GM23338 (cell line): ENCODE measurements around the gene PARP2. TPM values are rescaled to one million over a fixed set of nuclear protein-coding genes. Genes with fewer than 3 reads are reported as not detected.

Source experiments
- ATAC-seq: fragments of 200-7000 bp; cut with Tn5 transposase; 3 replicates; pipeline ENCODE4 v1.9.1; 2020
- DNase-seq: peaks from one replicate; pipeline ENCODE4 v3.0.0-alpha.2; 2015; ENCODE audit warnings: low spot score
- H2AFZ ChIP-seq: fragments of 200-600 bp; sonication (generic); 2 replicates; pipeline ENCODE4 v1.8.0; 2016; ENCODE audit warnings: antibody characterized with exemption, mild to moderate bottlenecking, moderate library complexity
- H3F3A ChIP-seq: fragments of 200-600 bp; sonication (generic); replicated peaks from 2 replicates; pipeline ENCODE4 v1.8.0; 2017; ENCODE audit warnings: antibody characterized with exemption, mixed run types, low read depth
- H3K27ac ChIP-seq: fragments of 200-600 bp; sonication (generic); 2 replicates; pipeline ENCODE4 v1.6.1; 2016; ENCODE audit warnings: low read depth
- H3K27me3 ChIP-seq: fragments of 200-600 bp; sonication (generic); 2 replicates; pipeline ENCODE4 v1.8.0; 2016; ENCODE audit warnings: mild to moderate bottlenecking, mixed run types, moderate library complexity; ENCODE audit not compliant: insufficient read depth
- H3K36me3 ChIP-seq: fragments of 200-600 bp; sonication (generic); 2 replicates; pipeline ENCODE4 v1.8.0; 2016; ENCODE audit warnings: mild to moderate bottlenecking; ENCODE audit not compliant: insufficient read depth
- H3K4me1 ChIP-seq: fragments of 200-600 bp; sonication (generic); 2 replicates; pipeline ENCODE4 v1.8.0; 2016; ENCODE audit warnings: mild to moderate bottlenecking, moderate library complexity; ENCODE audit not compliant: insufficient read depth
- H3K4me2 ChIP-seq: fragments of 200-600 bp; sonication (generic); 2 replicates; pipeline ENCODE4 v1.7.1; 2017; ENCODE audit warnings: mixed run types
- H3K4me3 ChIP-seq: fragments of 200-600 bp; sonication (generic); 2 replicates; pipeline ENCODE4 v1.6.1; 2016; ENCODE audit warnings: mixed run types
- H3K79me2 ChIP-seq: fragments of 200-600 bp; sonication (generic); replicated peaks from 2 replicates; pipeline ENCODE4 v1.8.0; 2017; ENCODE audit warnings: mild to moderate bottlenecking; ENCODE audit not compliant: insufficient read depth
- H3K9me2 ChIP-seq: fragments of 200-600 bp; sonication (generic); 2 replicates; pipeline ENCODE4 v1.8.0; 2017; ENCODE audit not compliant: insufficient read depth
- H4K20me1 ChIP-seq: fragments of 200-600 bp; sonication (generic); replicated peaks from 2 replicates; pipeline ENCODE4 v1.8.0; 2017; ENCODE audit warnings: mild to moderate bottlenecking; ENCODE audit not compliant: insufficient read depth
- H3K27ac Mint-ChIP-seq: 2 replicates; pipeline ENCODE4 v1.8.0; 2020; ENCODE audit warnings: inconsistent platforms, mild to moderate bottlenecking, moderate library complexity, mixed read lengths
- H3K27me3 Mint-ChIP-seq: 3 replicates; pipeline ENCODE4 v1.8.0; 2022; ENCODE audit warnings: low read depth, mild to moderate bottlenecking, moderate library complexity, mixed read lengths, inconsistent platforms; ENCODE audit not compliant: insufficient read depth, poor library complexity
- H3K36me3 Mint-ChIP-seq: 3 replicates; pipeline ENCODE4 v1.8.0; 2021; ENCODE audit warnings: low read depth, mild to moderate bottlenecking, inconsistent platforms, moderate library complexity, mixed read lengths
- H3K4me1 Mint-ChIP-seq: 3 replicates; pipeline ENCODE4 v1.8.0; 2020; ENCODE audit warnings: mild to moderate bottlenecking, inconsistent platforms, mixed read lengths
- H3K4me3 Mint-ChIP-seq: 3 replicates; pipeline ENCODE4 v1.8.0; 2021; ENCODE audit warnings: moderate library complexity, mild to moderate bottlenecking, inconsistent platforms, mixed read lengths
- H3K9me3 Mint-ChIP-seq: 3 replicates; pipeline ENCODE4 v1.8.0; 2020; ENCODE audit warnings: moderate library complexity, mild to moderate bottlenecking, inconsistent platforms, mixed read lengths
- CREB1 ChIP-seq: fragments of 250-450 bp; sonication (Bioruptor Pico); IDR thresholded peaks from 2 replicates; pipeline ENCODE4 v1.5.0; 2020; ENCODE audit warnings: low read depth, mild to moderate bottlenecking, moderate library complexity
- EZH2 ChIP-seq: fragments of 200-600 bp; sonication (generic); IDR thresholded peaks from one replicate; pipeline ENCODE4 v1.8.0; 2017; ENCODE audit warnings: antibody characterized with exemption, mild to moderate bottlenecking, low read depth; ENCODE audit not compliant: unreplicated experiment
- EZH2phosphoT487 ChIP-seq: fragments of 200-600 bp; sonication (generic); IDR thresholded peaks from one replicate; pipeline ENCODE4 v1.8.1; 2018; ENCODE audit warnings: antibody characterized with exemption; ENCODE audit not compliant: unreplicated experiment
- JUNB ChIP-seq: IDR thresholded peaks from one replicate; pipeline ENCODE4 v1.6.1; 2016; ENCODE audit warnings: antibody characterized with exemption; ENCODE audit not compliant: unreplicated experiment
- NANOG ChIP-seq: IDR thresholded peaks from 2 replicates; pipeline ENCODE4 v1.6.1; 2016; ENCODE audit warnings: antibody characterized with exemption, borderline replicate concordance
- POLR2AphosphoS5 ChIP-seq: IDR thresholded peaks from 2 replicates; pipeline ENCODE4 v1.6.1; 2016; ENCODE audit warnings: antibody characterized with exemption, low read depth
- STAT1 ChIP-seq: IDR thresholded peaks from one replicate; pipeline ENCODE4 v1.6.1; 2016; ENCODE audit warnings: antibody characterized with exemption; ENCODE audit not compliant: unreplicated experiment
- ZNF114 ChIP-seq: fragments of 250-450 bp; sonication (Bioruptor Pico); IDR thresholded peaks from 2 replicates; pipeline ENCODE4 v1.5.0; 2020; ENCODE audit warnings: mild to moderate bottlenecking, moderate library complexity
- ZNF331 ChIP-seq: fragments of 250-450 bp; sonication (Bioruptor Pico); IDR thresholded peaks from 2 replicates; pipeline ENCODE4 v1.5.0; 2020; ENCODE audit warnings: low read depth, mild to moderate bottlenecking, moderate library complexity
- polyA plus RNA-seq: library from polyadenylated mRNA; unstranded; fragments of >200 nt; fragmentation: Nextera tagmentation; extraction: Ambion mirVana; gene quantifications from 2 replicates; pipeline ENCODE4 v1.2.1, GENCODE V29; 2016
- total RNA-seq: library from RNA; depleted of rRNA; stranded (reverse); fragments of >200 nt; shearing (Covaris generic); gene quantifications from 2 replicates; pipeline ENCODE4 v1.2.3, GENCODE V29; 2014
- TF ChIP-seq, protein P1 (sequence below): fragments of 250-450 bp; sonication (Bioruptor Pico); IDR thresholded peaks from 2 replicates; pipeline ENCODE4 v1.5.0; 2020; ENCODE audit warnings: mild to moderate bottlenecking, moderate library complexity
- TF ChIP-seq, protein P2 (sequence below): IDR thresholded peaks from 2 replicates; pipeline ENCODE4 v1.6.1; 2016; ENCODE audit warnings: antibody characterized with exemption
- TF ChIP-seq, protein P3 (sequence below), 2 experiments: fragments of 200-600 bp in 1 of 2; sonication (generic) in 1 of 2; conservative IDR thresholded peaks; 2 replicates each; pipeline versions ENCODE4 v1.5.1 to v1.6.1; 2016 to 2017; ENCODE audit warnings: antibody characterized with exemption in 2 of 2, low read depth in 2 of 2, mild to moderate bottlenecking in 2 of 2, moderate library complexity in 1 of 2
- TF ChIP-seq, protein P4 (sequence below): IDR thresholded peaks from one replicate; pipeline ENCODE4 v1.6.1; 2018; ENCODE audit warnings: antibody characterized with exemption; ENCODE audit not compliant: unreplicated experiment

Gene PARP2
- total and polyA plus RNA-seq, 2 experiments from 2014 or later: 27.8 to 42.7 TPM

DNA sequence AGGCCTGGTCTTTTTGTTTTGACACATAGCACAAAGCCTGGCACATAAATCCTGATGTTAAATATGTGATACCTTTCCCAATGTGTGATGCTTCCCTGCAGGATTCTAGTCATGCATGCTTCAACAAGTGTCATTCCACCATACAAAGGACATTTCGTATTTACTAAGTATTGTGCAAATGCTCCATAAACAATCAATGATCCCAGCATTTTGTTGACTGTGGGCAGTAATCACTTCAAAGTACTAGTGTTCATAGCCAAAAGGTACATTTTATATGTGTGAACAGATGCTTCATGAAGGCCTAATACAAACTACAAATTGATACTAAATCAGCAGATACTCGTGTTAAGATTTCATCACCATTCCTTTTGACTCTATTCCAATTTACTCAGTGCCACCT is 14.7 kb upstream of the PARP2 start:
- H3K36me3 Mint-ChIP-seq: peaks cover 83% of the 10 kb centered on the region
- H3K27me3 Mint-ChIP-seq: peaks cover 6% of the 10 kb centered on the region
- H2AFZ ChIP-seq: no peak overlapping the region
- ATAC-seq (no peak), DNase-seq (no peak)
- H3K79me2 ChIP-seq: peaks cover 92% of the 10 kb centered on the region
- peaks cover 42% of the 10 kb centered on the region for H3K36me3 ChIP-seq
- no peaks in the 10 kb centered on the region for H3K27me3 ChIP-seq
- no peak overlapping the region for H3K4me3 ChIP-seq
- H3K4me2 ChIP-seq: peak overlapping the region; percentile 82; the same call in 1 of the 2 replicates
- H3F3A ChIP-seq: peaks cover 2% of the 10 kb centered on the region; the same call in 1 of the 2 replicates
- H3K4me3 Mint-ChIP-seq: peak overlapping the region; percentile 9; the same call in 1 of the 3 replicates
- no peaks in the 10 kb centered on the region for H3K9me3 Mint-ChIP-seq
- H3K27ac Mint-ChIP-seq: peak overlapping the region; percentile 45; the same call in 1 of the 2 replicates
- peaks cover 34% of the 10 kb centered on the region for H4K20me1 ChIP-seq
- peaks cover 16% of the 10 kb centered on the region for H3K4me1 ChIP-seq
- peak overlapping the region; percentile 53; the same call in 1 of the 2 replicates for H3K27ac ChIP-seq
- peaks cover 31% of the 10 kb centered on the region for H3K4me1 Mint-ChIP-seq
- TF ChIP-seq CREB1 (no peak), STAT1 (no peak), ZNF331 (no peak), ZNF114 (CRISPR knock-in tag) (no peak), JUNB (no peak), NANOG (no peak), EZH2phosphoT487 (no peak), EZH2 (no peak), POLR2AphosphoS5 (no peak)
- TF ChIP-seq, protein P1, sequence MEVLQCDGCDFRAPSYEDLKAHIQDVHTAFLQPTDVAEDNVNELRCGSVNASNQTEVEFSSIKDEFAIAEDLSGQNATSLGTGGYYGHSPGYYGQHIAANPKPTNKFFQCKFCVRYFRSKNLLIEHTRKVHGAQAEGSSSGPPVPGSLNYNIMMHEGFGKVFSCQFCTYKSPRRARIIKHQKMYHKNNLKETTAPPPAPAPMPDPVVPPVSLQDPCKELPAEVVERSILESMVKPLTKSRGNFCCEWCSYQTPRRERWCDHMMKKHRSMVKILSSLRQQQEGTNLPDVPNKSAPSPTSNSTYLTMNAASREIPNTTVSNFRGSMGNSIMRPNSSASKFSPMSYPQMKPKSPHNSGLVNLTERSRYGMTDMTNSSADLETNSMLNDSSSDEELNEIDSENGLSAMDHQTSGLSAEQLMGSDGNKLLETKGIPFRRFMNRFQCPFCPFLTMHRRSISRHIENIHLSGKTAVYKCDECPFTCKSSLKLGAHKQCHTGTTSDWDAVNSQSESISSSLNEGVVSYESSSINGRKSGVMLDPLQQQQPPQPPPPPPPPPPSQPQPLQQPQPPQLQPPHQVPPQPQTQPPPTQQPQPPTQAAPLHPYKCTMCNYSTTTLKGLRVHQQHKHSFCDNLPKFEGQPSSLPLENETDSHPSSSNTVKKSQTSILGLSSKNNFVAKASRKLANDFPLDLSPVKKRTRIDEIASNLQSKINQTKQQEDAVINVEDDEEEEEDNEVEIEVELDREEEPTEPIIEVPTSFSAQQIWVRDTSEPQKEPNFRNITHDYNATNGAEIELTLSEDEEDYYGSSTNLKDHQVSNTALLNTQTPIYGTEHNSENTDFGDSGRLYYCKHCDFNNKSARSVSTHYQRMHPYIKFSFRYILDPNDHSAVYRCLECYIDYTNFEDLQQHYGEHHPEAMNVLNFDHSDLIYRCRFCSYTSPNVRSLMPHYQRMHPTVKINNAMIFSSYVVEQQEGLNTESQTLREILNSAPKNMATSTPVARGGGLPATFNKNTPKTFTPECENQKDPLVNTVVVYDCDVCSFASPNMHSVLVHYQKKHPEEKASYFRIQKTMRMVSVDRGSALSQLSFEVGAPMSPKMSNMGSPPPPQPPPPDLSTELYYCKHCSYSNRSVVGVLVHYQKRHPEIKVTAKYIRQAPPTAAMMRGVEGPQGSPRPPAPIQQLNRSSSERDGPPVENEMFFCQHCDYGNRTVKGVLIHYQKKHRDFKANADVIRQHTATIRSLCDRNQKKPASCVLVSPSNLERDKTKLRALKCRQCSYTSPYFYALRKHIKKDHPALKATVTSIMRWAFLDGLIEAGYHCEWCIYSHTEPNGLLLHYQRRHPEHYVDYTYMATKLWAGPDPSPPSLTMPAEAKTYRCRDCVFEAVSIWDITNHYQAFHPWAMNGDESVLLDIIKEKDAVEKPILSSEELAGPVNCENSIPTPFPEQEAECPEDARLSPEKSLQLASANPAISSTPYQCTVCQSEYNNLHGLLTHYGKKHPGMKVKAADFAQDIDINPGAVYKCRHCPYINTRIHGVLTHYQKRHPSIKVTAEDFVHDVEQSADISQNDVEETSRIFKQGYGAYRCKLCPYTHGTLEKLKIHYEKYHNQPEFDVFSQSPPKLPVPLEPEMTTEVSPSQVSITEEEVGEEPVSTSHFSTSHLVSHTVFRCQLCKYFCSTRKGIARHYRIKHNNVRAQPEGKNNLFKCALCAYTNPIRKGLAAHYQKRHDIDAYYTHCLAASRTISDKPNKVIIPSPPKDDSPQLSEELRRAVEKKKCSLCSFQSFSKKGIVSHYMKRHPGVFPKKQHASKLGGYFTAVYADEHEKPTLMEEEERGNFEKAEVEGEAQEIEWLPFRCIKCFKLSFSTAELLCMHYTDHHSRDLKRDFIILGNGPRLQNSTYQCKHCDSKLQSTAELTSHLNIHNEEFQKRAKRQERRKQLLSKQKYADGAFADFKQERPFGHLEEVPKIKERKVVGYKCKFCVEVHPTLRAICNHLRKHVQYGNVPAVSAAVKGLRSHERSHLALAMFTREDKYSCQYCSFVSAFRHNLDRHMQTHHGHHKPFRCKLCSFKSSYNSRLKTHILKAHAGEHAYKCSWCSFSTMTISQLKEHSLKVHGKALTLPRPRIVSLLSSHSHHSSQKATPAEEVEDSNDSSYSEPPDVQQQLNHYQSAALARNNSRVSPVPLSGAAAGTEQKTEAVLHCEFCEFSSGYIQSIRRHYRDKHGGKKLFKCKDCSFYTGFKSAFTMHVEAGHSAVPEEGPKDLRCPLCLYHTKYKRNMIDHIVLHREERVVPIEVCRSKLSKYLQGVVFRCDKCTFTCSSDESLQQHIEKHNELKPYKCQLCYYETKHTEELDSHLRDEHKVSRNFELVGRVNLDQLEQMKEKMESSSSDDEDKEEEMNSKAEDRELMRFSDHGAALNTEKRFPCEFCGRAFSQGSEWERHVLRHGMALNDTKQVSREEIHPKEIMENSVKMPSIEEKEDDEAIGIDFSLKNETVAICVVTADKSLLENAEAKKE (CRISPR knock-in tag): no peak
- TF ChIP-seq, protein P2, sequence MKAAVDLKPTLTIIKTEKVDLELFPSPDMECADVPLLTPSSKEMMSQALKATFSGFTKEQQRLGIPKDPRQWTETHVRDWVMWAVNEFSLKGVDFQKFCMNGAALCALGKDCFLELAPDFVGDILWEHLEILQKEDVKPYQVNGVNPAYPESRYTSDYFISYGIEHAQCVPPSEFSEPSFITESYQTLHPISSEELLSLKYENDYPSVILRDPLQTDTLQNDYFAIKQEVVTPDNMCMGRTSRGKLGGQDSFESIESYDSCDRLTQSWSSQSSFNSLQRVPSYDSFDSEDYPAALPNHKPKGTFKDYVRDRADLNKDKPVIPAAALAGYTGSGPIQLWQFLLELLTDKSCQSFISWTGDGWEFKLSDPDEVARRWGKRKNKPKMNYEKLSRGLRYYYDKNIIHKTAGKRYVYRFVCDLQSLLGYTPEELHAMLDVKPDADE: no peak
- TF ChIP-seq, protein P3, sequence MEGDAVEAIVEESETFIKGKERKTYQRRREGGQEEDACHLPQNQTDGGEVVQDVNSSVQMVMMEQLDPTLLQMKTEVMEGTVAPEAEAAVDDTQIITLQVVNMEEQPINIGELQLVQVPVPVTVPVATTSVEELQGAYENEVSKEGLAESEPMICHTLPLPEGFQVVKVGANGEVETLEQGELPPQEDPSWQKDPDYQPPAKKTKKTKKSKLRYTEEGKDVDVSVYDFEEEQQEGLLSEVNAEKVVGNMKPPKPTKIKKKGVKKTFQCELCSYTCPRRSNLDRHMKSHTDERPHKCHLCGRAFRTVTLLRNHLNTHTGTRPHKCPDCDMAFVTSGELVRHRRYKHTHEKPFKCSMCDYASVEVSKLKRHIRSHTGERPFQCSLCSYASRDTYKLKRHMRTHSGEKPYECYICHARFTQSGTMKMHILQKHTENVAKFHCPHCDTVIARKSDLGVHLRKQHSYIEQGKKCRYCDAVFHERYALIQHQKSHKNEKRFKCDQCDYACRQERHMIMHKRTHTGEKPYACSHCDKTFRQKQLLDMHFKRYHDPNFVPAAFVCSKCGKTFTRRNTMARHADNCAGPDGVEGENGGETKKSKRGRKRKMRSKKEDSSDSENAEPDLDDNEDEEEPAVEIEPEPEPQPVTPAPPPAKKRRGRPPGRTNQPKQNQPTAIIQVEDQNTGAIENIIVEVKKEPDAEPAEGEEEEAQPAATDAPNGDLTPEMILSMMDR (conservative IDR thresholded peaks at IDR 0.05; ENCODE audit: low read depth in 2 of 2): no peak
- TF ChIP-seq, protein P4, sequence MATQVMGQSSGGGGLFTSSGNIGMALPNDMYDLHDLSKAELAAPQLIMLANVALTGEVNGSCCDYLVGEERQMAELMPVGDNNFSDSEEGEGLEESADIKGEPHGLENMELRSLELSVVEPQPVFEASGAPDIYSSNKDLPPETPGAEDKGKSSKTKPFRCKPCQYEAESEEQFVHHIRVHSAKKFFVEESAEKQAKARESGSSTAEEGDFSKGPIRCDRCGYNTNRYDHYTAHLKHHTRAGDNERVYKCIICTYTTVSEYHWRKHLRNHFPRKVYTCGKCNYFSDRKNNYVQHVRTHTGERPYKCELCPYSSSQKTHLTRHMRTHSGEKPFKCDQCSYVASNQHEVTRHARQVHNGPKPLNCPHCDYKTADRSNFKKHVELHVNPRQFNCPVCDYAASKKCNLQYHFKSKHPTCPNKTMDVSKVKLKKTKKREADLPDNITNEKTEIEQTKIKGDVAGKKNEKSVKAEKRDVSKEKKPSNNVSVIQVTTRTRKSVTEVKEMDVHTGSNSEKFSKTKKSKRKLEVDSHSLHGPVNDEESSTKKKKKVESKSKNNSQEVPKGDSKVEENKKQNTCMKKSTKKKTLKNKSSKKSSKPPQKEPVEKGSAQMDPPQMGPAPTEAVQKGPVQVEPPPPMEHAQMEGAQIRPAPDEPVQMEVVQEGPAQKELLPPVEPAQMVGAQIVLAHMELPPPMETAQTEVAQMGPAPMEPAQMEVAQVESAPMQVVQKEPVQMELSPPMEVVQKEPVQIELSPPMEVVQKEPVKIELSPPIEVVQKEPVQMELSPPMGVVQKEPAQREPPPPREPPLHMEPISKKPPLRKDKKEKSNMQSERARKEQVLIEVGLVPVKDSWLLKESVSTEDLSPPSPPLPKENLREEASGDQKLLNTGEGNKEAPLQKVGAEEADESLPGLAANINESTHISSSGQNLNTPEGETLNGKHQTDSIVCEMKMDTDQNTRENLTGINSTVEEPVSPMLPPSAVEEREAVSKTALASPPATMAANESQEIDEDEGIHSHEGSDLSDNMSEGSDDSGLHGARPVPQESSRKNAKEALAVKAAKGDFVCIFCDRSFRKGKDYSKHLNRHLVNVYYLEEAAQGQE: no peak
- H3K9me2 ChIP-seq: no peaks in the 10 kb centered on the region
